RWPE2 (cell line): ENCODE measurements around the gene FGF4.

Experiments
- ATAC-seq: fragments of 200-7000 bp; cut with Tn5 transposase; 3 replicates; pipeline ENCODE4 v1.9.1; 2021; ENCODE audit warnings: low read depth
- DNase-seq: peaks from one replicate; pipeline ENCODE4 v3.0.0-alpha.2; 2020; ENCODE audit warnings: low spot score
- H3K27ac ChIP-seq: fragments of 450-650 bp; 2 replicates; pipeline ENCODE4 v1.5.1; 2017; ENCODE audit warnings: mild to moderate bottlenecking; ENCODE audit not compliant: poor library complexity, severe bottlenecking
- H3K27me3 ChIP-seq: fragments of 250-450 bp; sonication (Bioruptor Pico); 2 replicates; pipeline ENCODE4 v1.5.1; 2021; ENCODE audit warnings: mild to moderate bottlenecking, moderate library complexity; ENCODE audit not compliant: insufficient read depth, poor library complexity, severe bottlenecking
- H3K36me3 ChIP-seq: fragments of 250-450 bp; sonication (Bioruptor Pico); 2 replicates; pipeline ENCODE4 v1.5.1; 2020; ENCODE audit warnings: low read depth, mild to moderate bottlenecking, moderate library complexity
- H3K4me1 ChIP-seq: fragments of 250-450 bp; sonication (Bioruptor Pico); 2 replicates; pipeline ENCODE4 v1.5.1; 2021; ENCODE audit warnings: mild to moderate bottlenecking, moderate library complexity; ENCODE audit not compliant: insufficient read depth, poor library complexity, severe bottlenecking
- H3K4me3 ChIP-seq: fragments of 250-450 bp; sonication (Bioruptor Pico); 2 replicates; pipeline ENCODE4 v1.5.1; 2021; ENCODE audit warnings: mild to moderate bottlenecking, moderate library complexity; ENCODE audit not compliant: severe bottlenecking
- H3K9me3 ChIP-seq: fragments of 250-450 bp; sonication (Bioruptor Pico); 2 replicates; pipeline ENCODE4 v1.5.1; 2021; ENCODE audit warnings: mild to moderate bottlenecking, moderate library complexity; ENCODE audit not compliant: severe bottlenecking
- CTCF ChIP-seq: fragments of 450-650 bp; IDR thresholded peaks from one replicate; pipeline ENCODE4 v1.5.1; 2017; ENCODE audit warnings: mild to moderate bottlenecking, moderate library complexity; ENCODE audit not compliant: poor library complexity, severe bottlenecking

Gene FGF4

DNA sequence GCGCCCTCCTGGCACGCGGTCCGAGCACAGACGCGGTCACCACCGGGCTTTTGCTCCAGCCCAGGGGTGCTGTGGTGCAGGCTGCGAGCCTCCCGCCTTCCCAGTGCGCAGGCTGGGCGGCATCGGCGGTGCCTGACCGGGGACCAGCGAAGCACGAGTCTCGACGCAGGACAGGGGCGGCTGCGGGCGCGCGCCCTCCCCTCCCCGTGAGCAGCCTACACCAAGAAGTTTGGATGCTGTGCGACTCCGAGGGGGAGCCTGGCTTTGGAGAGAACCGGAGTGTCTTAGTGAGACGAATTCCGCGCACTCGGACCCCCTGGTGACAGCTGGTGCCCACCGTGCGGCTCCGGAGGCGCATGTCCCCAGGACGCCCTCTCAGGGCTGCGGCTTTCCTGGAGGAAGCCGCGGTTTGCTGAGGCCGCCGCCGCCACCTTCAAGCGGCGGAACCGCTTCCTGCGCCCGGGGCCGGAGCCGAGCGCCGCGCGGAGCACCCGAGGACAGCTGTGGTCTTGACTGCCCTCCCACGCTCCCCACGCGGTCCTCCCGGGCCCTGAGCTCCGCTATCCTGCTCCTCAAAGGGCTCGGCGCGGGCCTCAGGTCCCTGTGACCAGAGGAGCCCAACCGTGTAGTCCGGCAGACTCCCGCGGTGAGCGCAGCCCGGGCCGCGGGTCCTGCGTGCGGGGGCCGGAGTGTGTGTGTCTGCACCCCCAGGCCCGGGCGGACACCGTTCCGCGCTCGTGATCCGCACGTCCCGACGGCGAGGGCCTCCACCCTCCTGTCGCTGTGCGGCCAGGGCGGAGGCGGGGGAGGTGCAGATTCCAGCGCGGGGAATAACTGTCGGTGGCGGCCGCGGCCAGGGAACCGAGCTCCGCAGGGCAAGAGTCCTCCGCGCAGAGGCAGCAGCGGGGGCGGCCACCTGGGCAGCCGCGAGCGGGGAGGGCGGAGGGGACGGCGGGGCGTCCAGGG is 42.4 kb upstream of the FGF4 start:
- H3K27ac ChIP-seq = no peak overlapping the region
- H3K27me3 ChIP-seq = peaks cover 65% of the 10 kb centered on the region
- no peaks in the 10 kb centered on the region for H3K36me3 ChIP-seq
- no peak overlapping the region for H3K4me3 ChIP-seq
- peak; percentile 19; the same call in 1 of the 3 replicates for ATAC-seq
- DNase-seq = no peak
- TF ChIP-seq CTCF = no peak
- no peaks in the 10 kb centered on the region for H3K9me3 ChIP-seq
- H3K4me1 ChIP-seq = no peaks in the 10 kb centered on the region

DNA sequence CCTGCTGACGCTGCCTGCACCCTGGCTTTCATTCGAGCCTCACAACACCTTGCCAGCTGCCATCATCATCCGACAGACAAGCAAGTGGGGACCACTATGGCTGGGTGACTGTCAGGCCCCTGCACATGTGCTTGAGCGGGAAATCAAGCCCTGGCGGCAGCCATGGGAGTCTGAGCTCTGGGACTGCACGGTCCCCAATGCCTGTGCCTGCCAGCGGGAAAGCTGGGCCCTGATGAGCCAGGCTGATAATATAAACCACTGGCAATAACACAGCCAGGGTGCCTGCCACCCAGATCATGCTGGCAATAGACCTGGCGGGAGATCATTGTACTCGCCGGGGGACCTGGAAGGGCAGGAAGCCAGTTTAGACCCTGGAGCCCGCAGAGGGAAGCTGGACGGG is 41.5 kb upstream of the FGF4 start:
- Histone ChIP-seq H3K36me3 (no peaks in the 10 kb centered on the region), H3K4me1 (no peaks in the 10 kb centered on the region), H3K27me3 (peaks cover 60% of the 10 kb centered on the region), H3K27ac (no peak overlapping the region), H3K9me3 (no peaks in the 10 kb centered on the region), H3K4me3 (no peak overlapping the region)
- no peak for DNase-seq
- no peak for ATAC-seq
- TF ChIP-seq CTCF = no peak

- Histone ChIP-seq H3K36me3 (no peaks in the 10 kb centered on the region), H3K27ac (no peak overlapping the region), H3K9me3 (no peaks in the 10 kb centered on the region), H3K4me1 (no peaks in the 10 kb centered on the region), H3K27me3 (peaks cover 53% of the 10 kb centered on the region), H3K4me3 (no peak overlapping the region)
- DNase-seq (no peak), ATAC-seq (no peak)
- TF ChIP-seq CTCF = no peak
These were observed 40.8 kb upstream of the FGF4 start for GRCh38 chr11:69815973-69816372.

DNA sequence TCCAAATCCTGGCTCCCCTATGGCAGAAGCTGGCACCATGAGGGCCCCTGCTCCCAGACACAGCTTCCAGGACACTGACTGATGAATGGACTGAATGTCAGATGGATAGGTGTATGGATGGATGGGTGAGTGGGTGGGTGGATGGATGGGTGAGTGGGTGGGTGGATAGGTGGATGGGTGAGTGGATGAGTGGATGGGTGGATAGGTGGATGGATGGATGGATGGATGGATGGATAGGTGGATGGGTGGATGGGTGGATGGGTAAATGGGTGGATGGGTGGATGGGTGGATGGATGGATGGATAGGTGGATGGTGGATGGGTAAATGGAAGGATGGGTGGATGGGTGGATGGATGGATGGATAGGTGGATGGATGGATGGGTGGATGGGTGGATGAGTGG is 39.8 kb upstream of the FGF4 start:
- Histone ChIP-seq H3K9me3 (no peaks in the 10 kb centered on the region), H3K27me3 (peaks cover 44% of the 10 kb centered on the region), H3K36me3 (no peaks in the 10 kb centered on the region), H3K4me3 (no peak overlapping the region), H3K4me1 (no peaks in the 10 kb centered on the region), H3K27ac (no peak overlapping the region)
- DNase-seq (no peak), ATAC-seq (no peak)
- no peak for TF ChIP-seq CTCF

DNA sequence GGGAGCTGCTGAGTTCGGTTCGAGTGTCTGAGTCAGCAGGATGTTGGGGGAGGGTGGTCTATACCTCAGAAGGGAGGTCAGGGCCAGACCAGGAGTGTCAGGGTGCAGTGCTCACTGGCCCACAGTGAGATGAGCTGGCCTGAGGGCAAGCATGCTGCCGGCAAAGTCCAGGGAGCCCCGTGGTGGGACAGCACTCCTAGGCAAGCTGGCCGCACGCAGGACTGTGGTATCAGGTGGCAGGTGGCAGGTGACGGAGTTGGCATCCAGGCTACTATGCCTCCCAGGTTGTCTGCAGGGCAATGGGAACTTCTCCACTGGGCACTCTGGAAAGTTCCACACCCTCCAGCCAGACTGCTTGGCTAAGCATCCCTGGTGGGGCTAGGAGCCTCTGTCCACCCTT is 39.3 kb upstream of the FGF4 start:
- Histone ChIP-seq H3K27me3 (peaks cover 44% of the 10 kb centered on the region), H3K4me3 (no peak overlapping the region), H3K4me1 (no peaks in the 10 kb centered on the region), H3K36me3 (no peaks in the 10 kb centered on the region), H3K9me3 (no peaks in the 10 kb centered on the region), H3K27ac (no peak overlapping the region)
- TF ChIP-seq CTCF = no peak
- no peak for ATAC-seq
- no peak for DNase-seq
